Measurements from ENCODE around the gene NDRG2. TPM values are rescaled to one million over a fixed set of nuclear protein-coding genes. Genes with fewer than 3 reads are reported as not detected.

The NDRG2 gene
- total RNA-seq, 1 donor from 2014 or later, result 1.6 TPM

DNA sequence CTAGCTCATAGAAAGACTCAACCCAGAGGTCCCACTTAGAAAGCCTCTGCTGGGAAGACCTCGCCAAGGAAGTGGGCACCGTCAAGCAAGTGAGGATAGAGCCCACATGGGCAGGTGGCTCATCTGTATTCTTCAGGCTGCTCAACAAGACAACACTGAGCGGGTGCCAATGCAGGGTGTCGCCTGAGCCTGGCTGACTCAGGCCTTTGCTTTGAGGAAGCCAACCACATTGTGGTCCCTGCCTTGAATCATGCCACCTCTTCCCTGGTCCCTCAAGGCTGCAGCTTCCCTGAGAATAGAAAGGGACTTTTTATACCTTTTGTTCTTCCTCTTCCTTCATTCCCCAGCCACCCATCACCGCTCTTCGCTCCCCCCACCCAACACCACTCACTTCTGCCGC lies 11.9 kb upstream of the NDRG2 start:
- intact Hi-C loops (cut with micrococcal nuclease), result no loop called here
- no peak overlapping the region for H3K4me3 Mint-ChIP-seq
- no peak overlapping the region for H3K27ac Mint-ChIP-seq
- no peaks in the 10 kb centered on the region for H3K9me3 Mint-ChIP-seq
- H3K27me3 Mint-ChIP-seq (ENCODE audit: insufficient read depth), result peaks cover 21% of the 10 kb centered on the region
- no peak for DNase-seq (ENCODE audit: low spot score)
- H3K36me3 Mint-ChIP-seq (ENCODE audit: low read depth), result no peaks in the 10 kb centered on the region
- no peaks in the 10 kb centered on the region for H3K4me1 Mint-ChIP-seq (ENCODE audit: low read depth)

DNA sequence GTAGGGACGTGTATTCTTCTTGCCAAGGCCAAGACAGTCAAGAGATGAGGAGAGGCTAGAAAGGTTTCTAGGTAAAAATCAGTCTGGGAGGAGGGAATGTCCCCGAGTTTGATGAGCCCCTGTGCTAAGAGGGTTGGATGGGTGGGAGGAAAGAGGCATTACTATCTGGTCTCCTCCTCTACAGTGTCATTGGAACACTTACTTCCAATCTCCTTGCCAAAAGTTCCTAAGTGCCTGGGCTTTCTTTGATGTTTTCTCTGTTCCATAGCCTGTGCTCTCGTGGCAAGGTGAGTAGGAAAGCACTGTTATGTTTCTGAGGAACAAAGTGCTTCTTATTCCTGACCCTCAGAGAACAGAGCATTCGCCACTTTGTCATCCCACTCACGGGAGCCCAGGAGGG lies 9.8 kb upstream of the NDRG2 start, which contains the start of gene RNASE13:
RNASE13 (minus strand) TSS at position 101 of the 400 bp plus-strand sequence. CDS start 519 bp downstream, outside the sequence.
- H3K36me3 Mint-ChIP-seq (ENCODE audit: low read depth), result no peaks in the 10 kb centered on the region
- intact Hi-C loops (cut with micrococcal nuclease), result no loop called here
- no peak for DNase-seq (ENCODE audit: low spot score)

DNA sequence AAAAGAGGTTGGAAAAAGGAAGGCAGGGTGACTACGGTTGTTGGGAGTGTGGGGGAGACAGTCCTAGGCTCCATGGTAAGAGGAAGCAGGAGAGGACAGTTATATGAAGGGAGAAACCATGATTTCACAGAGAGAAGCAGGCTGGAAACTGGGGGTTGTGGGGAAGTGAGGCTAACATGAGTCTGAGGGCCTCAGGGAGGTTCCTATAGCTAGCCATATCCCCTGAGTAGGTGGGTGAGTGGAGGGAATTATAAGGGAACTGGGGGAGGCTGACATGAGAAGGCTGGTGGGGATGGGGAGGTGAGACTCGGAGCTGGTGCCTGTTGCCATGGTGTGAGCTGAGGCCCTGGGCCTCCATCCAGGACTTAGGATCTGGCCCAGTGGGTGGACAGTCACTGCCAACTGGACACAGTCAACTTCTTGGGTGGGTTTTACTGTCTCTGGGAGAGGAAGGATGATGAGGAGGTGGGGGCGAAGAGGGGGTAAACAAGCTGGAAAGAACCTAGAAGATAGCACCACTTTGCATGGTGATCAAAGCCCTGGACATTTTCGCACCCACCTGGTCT lies 8.4 kb upstream of the NDRG2 start:
- Mint-ChIP-seq H3K36me3 (ENCODE audit: low read depth) (no peaks in the 10 kb centered on the region), H3K27me3 (ENCODE audit: insufficient read depth) (peaks cover 24% of the 10 kb centered on the region), H3K27ac (no peak overlapping the region), H3K4me3 (no peak overlapping the region), H3K4me1 (ENCODE audit: low read depth) (no peaks in the 10 kb centered on the region), H3K9me3 (no peaks in the 10 kb centered on the region)
- DNase-seq (ENCODE audit: low spot score), result no peak
- intact Hi-C loops (cut with micrococcal nuclease), result no loop called here

More for the DNA sequence above, 9.8 kb upstream of the NDRG2 start, which contains the start of gene RNASE13:
- Mint-ChIP-seq H3K4me1 (ENCODE audit: low read depth) (no peaks in the 10 kb centered on the region), H3K9me3 (no peaks in the 10 kb centered on the region), H3K4me3 (no peak within 1 kb of the TSS), H3K27me3 (ENCODE audit: insufficient read depth) (peaks cover 21% of the 10 kb centered on the region), H3K27ac (no peak within 1 kb of the TSS)

DNA sequence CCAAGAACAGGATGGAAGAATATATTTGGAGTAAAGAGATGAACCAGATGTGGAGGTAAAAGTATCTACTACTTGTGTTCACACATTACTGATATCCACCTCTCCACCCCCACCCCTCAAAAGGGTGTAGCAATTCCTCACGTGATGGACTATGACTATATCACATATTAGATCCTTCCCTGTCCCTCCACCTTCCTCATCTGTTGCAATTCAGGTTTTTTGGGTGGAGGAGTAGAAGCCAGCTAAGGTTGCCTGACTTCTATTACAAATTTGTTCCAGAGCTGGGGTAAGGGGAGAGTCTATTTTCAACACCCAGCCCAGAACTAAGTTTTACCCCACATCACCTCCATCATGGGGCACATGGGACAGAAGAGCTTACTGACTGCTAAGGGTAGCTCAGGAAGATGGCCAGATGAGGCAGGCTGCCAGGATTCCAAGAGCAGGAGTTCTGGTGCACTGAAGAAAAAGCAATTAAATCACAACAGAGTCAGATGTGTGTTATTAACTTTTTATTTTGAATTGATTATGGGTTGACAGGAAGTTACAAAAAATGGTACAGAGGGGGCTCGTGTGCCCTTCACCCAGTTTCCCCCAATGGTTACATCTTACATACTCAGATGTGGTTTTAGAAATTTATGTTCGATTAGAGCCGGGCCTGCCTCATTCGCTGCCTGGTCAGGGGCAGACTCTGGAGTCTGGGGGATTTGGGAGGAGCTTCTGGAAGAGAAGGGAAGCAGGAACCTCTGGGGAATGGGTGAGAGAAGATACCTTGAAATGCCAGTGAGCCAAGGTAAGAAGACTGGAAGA lies 7.7 kb upstream of the NDRG2 start:
- DNase-seq (ENCODE audit: low spot score), result no peak
- intact Hi-C loops (cut with micrococcal nuclease), result no loop called here
- H3K4me3 Mint-ChIP-seq, result no peak overlapping the region
- H3K36me3 Mint-ChIP-seq (ENCODE audit: low read depth), result no peaks in the 10 kb centered on the region
- H3K4me1 Mint-ChIP-seq (ENCODE audit: low read depth), result no peaks in the 10 kb centered on the region
- H3K27ac Mint-ChIP-seq, result no peak overlapping the region
- no peaks in the 10 kb centered on the region for H3K9me3 Mint-ChIP-seq
- H3K27me3 Mint-ChIP-seq (ENCODE audit: insufficient read depth), result peaks cover 23% of the 10 kb centered on the region

DNA sequence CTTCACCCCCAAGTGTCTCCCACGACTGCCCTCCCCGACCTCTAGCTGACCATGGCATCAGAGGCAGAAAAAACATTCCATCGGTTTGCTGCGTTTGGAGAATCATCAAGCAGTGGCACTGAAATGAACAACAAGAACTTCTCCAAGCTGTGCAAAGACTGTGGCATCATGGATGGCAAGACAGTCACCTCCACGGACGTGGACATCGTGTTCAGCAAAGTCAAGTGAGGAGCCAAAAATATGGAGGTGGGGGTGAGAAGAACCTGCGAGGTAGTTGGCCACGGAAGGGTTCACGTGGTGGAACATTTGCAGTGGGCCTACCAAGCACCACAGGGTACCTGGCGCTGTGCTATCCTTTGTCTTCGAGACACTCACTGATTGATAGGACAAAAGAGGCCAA lies 5.7 kb upstream of the NDRG2 start:
- Mint-ChIP-seq H3K9me3 (no peaks in the 10 kb centered on the region), H3K27ac (no peak overlapping the region), H3K27me3 (ENCODE audit: insufficient read depth) (peaks cover 24% of the 10 kb centered on the region), H3K4me1 (ENCODE audit: low read depth) (no peaks in the 10 kb centered on the region), H3K36me3 (ENCODE audit: low read depth) (no peaks in the 10 kb centered on the region), H3K4me3 (no peak overlapping the region)
- no peak for DNase-seq (ENCODE audit: low spot score)
- intact Hi-C loops (cut with micrococcal nuclease), result no loop called here

- no peak for DNase-seq (ENCODE audit: low spot score)
- no peaks in the 10 kb centered on the region for H3K4me1 Mint-ChIP-seq (ENCODE audit: low read depth)
- intact Hi-C loops (cut with micrococcal nuclease), result no loop called here
- H3K9me3 Mint-ChIP-seq, result no peaks in the 10 kb centered on the region
- H3K27me3 Mint-ChIP-seq (ENCODE audit: insufficient read depth), result peaks cover 26% of the 10 kb centered on the region
- no peaks in the 10 kb centered on the region for H3K36me3 Mint-ChIP-seq (ENCODE audit: low read depth)
- no peak within 1 kb of the TSS for H3K4me3 Mint-ChIP-seq
- no peak within 1 kb of the TSS for H3K27ac Mint-ChIP-seq
These were observed 5.1 kb upstream of the NDRG2 start, which contains the start of gene TPPP2 for GRCh38 chr14:21029917-21030316. TSS of gene TPPP2 (plus strand) at chr14:21030217. CDS start at chr14:21030582, 365 bp downstream.

GRCh38 chr14:21026988-21027315 lies 2.1 kb upstream of the NDRG2 start:
- Mint-ChIP-seq H3K36me3 (ENCODE audit: low read depth) (no peaks in the 10 kb centered on the region), H3K4me1 (ENCODE audit: low read depth) (peaks cover 6% of the 10 kb centered on the region), H3K9me3 (no peaks in the 10 kb centered on the region), H3K4me3 (no peak overlapping the region), H3K27me3 (ENCODE audit: insufficient read depth) (peaks cover 37% of the 10 kb centered on the region), H3K27ac (no peak overlapping the region)
- DNase-seq (ENCODE audit: low spot score), result no peak
- intact Hi-C loops (cut with micrococcal nuclease), result no loop called here

- DNase-seq (ENCODE audit: low spot score), result no peak
- Mint-ChIP-seq H3K4me1 (ENCODE audit: low read depth) (peaks cover 6% of the 10 kb centered on the region), H3K27ac (no peak overlapping the region), H3K9me3 (no peaks in the 10 kb centered on the region), H3K36me3 (ENCODE audit: low read depth) (no peaks in the 10 kb centered on the region), H3K27me3 (ENCODE audit: insufficient read depth) (peaks cover 37% of the 10 kb centered on the region), H3K4me3 (peak overlapping the region; percentile 34)
- intact Hi-C loops (cut with micrococcal nuclease), result no loop called here
These were observed 1.6 kb upstream of the NDRG2 start for GRCh38 chr14:21026274-21026987.

DNA sequence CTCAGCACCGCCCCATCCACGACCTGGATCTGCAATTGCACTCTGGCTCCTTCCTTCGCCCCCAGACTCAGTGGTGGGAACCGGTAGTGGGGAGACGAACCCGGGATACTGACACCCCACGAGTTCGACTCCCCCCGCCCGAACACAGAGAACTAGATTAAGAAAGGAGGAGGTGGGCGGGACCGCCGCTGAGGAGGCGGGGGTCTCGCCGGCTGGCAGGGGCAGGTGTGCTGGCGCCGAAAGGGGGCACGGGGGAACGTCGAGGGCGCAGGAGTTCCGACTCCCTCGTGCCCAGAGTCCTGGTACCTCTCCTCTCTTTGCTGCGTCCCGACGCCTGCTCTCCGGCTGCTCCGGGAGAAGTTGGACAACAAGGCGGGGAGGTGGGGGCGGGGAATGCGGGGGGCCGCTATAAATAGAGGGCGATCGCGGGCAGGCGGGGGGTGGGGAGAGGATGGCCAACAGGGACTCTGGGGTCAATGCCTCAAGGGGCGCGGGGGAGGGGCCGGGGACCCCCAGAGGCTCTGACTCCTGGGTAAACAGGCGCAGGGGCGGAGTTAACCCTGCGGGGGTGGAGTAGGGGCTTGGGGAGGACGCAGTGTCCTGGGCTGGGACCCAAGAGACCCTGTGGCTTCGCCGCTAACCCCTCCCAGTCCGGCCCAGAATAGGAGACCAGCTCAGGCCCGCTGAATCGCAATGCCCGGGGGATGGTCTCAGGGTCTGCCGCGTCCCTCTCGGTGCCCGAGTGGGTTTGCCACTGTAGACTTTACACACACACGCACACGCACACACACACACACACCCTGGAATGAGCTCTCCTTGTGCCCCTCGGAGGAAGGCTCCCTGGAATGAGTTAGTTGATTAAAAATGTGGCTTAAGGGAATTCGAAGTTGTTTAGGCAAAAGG lies 761 bp upstream of the NDRG2 start:
- Mint-ChIP-seq H3K4me1 (ENCODE audit: low read depth) (peaks cover 6% of the 10 kb centered on the region), H3K9me3 (no peaks in the 10 kb centered on the region), H3K27me3 (ENCODE audit: insufficient read depth) (peaks cover 38% of the 10 kb centered on the region), H3K4me3 (peak overlapping the region; percentile 65), H3K36me3 (ENCODE audit: low read depth) (no peaks in the 10 kb centered on the region), H3K27ac (no peak overlapping the region)
- intact Hi-C loops (cut with micrococcal nuclease), result no loop called here
- DNase-seq (ENCODE audit: low spot score), result no peak

DNA sequence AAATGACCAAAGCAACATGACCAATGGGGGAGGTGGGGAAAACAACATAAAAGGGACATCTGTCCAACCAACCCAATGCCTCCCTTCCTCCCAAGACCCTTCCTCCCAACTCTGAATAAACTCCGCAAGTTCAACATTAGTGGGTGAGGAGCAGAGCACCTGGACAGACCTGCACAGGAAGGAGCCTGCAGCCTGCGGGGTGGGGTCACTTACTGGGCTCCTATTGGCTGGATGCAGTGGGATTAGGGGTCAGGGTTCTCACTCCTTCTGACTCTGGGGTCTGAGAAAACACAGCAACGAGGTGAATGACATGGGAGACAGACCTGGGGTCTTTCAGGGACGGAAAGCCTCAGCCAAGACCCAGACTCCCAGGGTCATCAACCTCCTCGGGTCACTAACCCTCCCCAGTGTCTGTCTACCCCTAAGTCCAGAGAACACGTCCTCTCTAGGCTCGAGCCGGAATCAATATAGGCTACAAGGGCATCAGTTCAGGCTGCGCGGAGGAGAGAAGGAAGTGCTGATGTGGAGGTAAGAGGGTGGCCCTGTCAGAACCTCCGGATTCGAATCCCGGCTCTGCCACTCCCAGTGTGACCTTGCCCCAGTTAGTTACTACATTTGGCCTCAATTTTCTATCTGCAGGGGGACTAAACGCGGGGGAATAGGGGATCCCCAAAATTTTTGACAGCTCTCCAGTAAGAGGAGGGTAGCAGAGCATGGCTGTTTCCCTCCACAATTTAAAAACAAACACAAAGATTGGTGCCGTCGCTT lies 860 bp downstream of the NDRG2 start:
- no peaks in the 10 kb centered on the region for H3K36me3 Mint-ChIP-seq (ENCODE audit: low read depth)
- intact Hi-C loops (cut with micrococcal nuclease), result loop anchor here (1.0 kb wide), 1 partner anchor 10 kb away; no protein-coding TSS in a partner anchor

DNA sequence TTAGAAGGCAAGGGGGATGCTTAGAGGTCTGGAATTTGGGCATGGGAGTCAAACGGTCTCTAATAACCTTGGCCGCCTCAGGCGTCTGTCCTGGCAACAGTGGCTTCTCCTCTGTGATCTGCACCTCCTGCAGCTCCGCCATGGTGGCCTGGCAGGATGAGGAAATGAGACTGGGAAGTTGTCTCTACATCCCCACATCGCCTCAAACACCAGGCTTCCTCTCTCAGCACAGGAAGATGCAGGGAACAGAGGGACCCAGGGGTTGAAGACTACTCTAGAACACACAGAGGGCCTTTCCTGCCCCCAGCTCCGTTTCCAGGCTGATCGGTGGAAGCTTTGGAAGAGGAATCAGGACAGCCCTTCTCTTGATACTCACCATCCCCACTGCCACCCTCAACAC lies 1.7 kb downstream of the NDRG2 start:
- DNase-seq (ENCODE audit: low spot score), result no peak
- H3K9me3 Mint-ChIP-seq, result no peaks in the 10 kb centered on the region
- H3K4me1 Mint-ChIP-seq (ENCODE audit: low read depth), result peaks cover 6% of the 10 kb centered on the region
- H3K27me3 Mint-ChIP-seq (ENCODE audit: insufficient read depth), result peaks cover 36% of the 10 kb centered on the region
- H3K36me3 Mint-ChIP-seq (ENCODE audit: low read depth), result no peaks in the 10 kb centered on the region
- no peak overlapping the region for H3K4me3 Mint-ChIP-seq
- no peak overlapping the region for H3K27ac Mint-ChIP-seq
- intact Hi-C loops (cut with micrococcal nuclease), result no loop called here

More for the DNA sequence above, 860 bp downstream of the NDRG2 start:
- no peak for DNase-seq (ENCODE audit: low spot score)
- Mint-ChIP-seq H3K27me3 (ENCODE audit: insufficient read depth) (peaks cover 38% of the 10 kb centered on the region), H3K27ac (no peak overlapping the region), H3K9me3 (no peaks in the 10 kb centered on the region), H3K4me1 (ENCODE audit: low read depth) (peaks cover 6% of the 10 kb centered on the region), H3K4me3 (peak overlapping the region; percentile 81)

GRCh38 chr14:21022686-21023085 lies 2.2 kb downstream of the NDRG2 start:
- Mint-ChIP-seq H3K27me3 (ENCODE audit: insufficient read depth) (peaks cover 35% of the 10 kb centered on the region), H3K4me3 (no peak overlapping the region), H3K4me1 (ENCODE audit: low read depth) (peaks cover 6% of the 10 kb centered on the region), H3K27ac (no peak overlapping the region), H3K9me3 (no peaks in the 10 kb centered on the region), H3K36me3 (ENCODE audit: low read depth) (no peaks in the 10 kb centered on the region)
- no peak for DNase-seq (ENCODE audit: low spot score)
- intact Hi-C loops (cut with micrococcal nuclease), result no loop called here

Measured in activated T-helper 1 cell treated with anti-CD3 and anti-CD28 coated beads, Interleukin-12 subunit alpha, Interleukin-12 subunit beta, Interleukin-2, Interleukin-4 antibody, amounts not matched to agents 30 ng/mL and 10 ng/mL and 1 ng/mL, durations not matched to agents 14 hours and 24 hours and 36 hours (primary cell).